ENCODE data around the gene COPS3.

Gene COPS3

GRCh38 chr17:17214646-17215436, 66.2 kb downstream of the COPS3 start:
- DNase-seq: no peak

GRCh38 chr17:17213775-17214174, 67.3 kb downstream of the COPS3 start:
- no peak for DNase-seq

- no peak for DNase-seq
Measured at GRCh38 chr17:17207998-17208397, 73.0 kb downstream of the COPS3 start.

- DNase-seq: no peak
Measured at GRCh38 chr17:17206913-17207335, 74.1 kb downstream of the COPS3 start.

- peak; percentile 85 for DNase-seq
Measured at GRCh38 chr17:17206124-17206912, 74.7 kb downstream of the COPS3 start, which contains the start of gene PLD6. Gene PLD6 (minus strand): TSS chr17:17206333. CDS start chr17:17206286, 47 bp downstream.

GRCh38 chr17:17205368-17206123, 75.5 kb downstream of the COPS3 start:
- DNase-seq: peak; percentile 76

- DNase-seq: no peak
Measured at GRCh38 chr17:17204635-17205231, 76.3 kb downstream of the COPS3 start.

- no peak for DNase-seq
Measured at GRCh38 chr17:17204041-17204591, 76.9 kb downstream of the COPS3 start.

GRCh38 chr17:17203173-17203730, 77.8 kb downstream of the COPS3 start:
- DNase-seq: no peak

- no peak for DNase-seq
Measured at GRCh38 chr17:17201907-17202306, 79.1 kb downstream of the COPS3 start.

- DNase-seq: no peak
Measured at GRCh38 chr17:17201271-17201670, 79.8 kb downstream of the COPS3 start.

- DNase-seq: peak; percentile 24
Measured at GRCh38 chr17:17200831-17201230, 80.2 kb downstream of the COPS3 start.

GRCh38 chr17:17200311-17200710, 80.7 kb downstream of the COPS3 start:
- DNase-seq: no peak

- no peak for DNase-seq
Measured at GRCh38 chr17:17198281-17198680, 82.8 kb downstream of the COPS3 start.

GRCh38 chr17:17196776-17197175, 84.3 kb downstream of the COPS3 start:
- no peak for DNase-seq

Measured in eye (tissue), 1 donor.